HCT116 (cell line): Measurements from ENCODE around the gene GPR26. TPM values are rescaled to one million over a fixed set of nuclear protein-coding genes. Genes with fewer than 3 reads are reported as not detected.

Source experiments
- ATAC-seq: fragments of 200-7000 bp; cut with Tn5 transposase; 2 replicates; pipeline ENCODE4 v1.9.1; 2020; ENCODE audit warnings: mild to moderate bottlenecking, moderate library complexity
- BruUV-seq: library from RNA; stranded (reverse); fragments of 400-500 nt; replicated peaks from 2 replicates; lab custom pipeline; 2021; lab: Mats Ljungman, UMichigan
- CTCF ChIA-PET: fragments of 300-600 bp; sonication (Branson Sonifier 250); formaldehyde crosslinking; loops from one replicate; lab custom pipeline; 2021; ENCODE audit warnings: antibody characterized with exemption; lab: Charles Lee
- POLR2A ChIA-PET: fragments of 300-600, 350-600 bp; sonication (Branson Sonifier 250); formaldehyde crosslinking; loops from one replicate; lab custom pipeline; 2021; ENCODE audit warnings: antibody characterized with exemption; lab: Charles Lee
- RAD21 ChIA-PET, 2 experiments: fragments of 300-600 bp; sonication (Branson Sonifier 250); formaldehyde crosslinking; loops; one replicate each; lab custom pipeline; 2023; ENCODE audit warnings: low total read pairs in 2 of 2; ENCODE audit not compliant: uncharacterized antibody in 2 of 2, unreplicated experiment in 2 of 2, low non-redundant PET in 1 of 2; lab: Charles Lee
- DNase-seq: peaks from one replicate; pipeline ENCODE4 v3.0.0-alpha.2; 2010; ENCODE audit warnings: low read depth, low spot score
- H2AFZ ChIP-seq: fragments of 200-600 bp; shearing (Covaris generic), sonication (generic); 2 replicates; pipeline ENCODE4 v1.6.1; 2017; ENCODE audit warnings: low read depth, mixed run types, mixed read lengths, antibody characterized with exemption, low read length; ENCODE audit not compliant: poor library complexity, severe bottlenecking
- H3K27ac ChIP-seq: 2 replicates; pipeline ENCODE4 v1.5.1; 2012; ENCODE audit warnings: low read depth, low read length
- H3K27me3 ChIP-seq: fragments of 200-600 bp; sonication (generic); 2 replicates; pipeline ENCODE4 v1.6.1; 2016; ENCODE audit warnings: mixed run types, low read length, mixed read lengths; ENCODE audit not compliant: insufficient read depth
- H3K36me3 ChIP-seq, 2 experiments: fragments of 200-500 bp in 1 of 2; fragments of 200-600 bp in 1 of 2; sonication (Bioruptor generic) in 1 of 2; sonication (generic) in 1 of 2; 2 replicates each; pipeline versions ENCODE4 v1.5.1 to v1.6.1; 2014 to 2016; ENCODE audit warnings: low read length in 2 of 2, inconsistent platforms in 1 of 2, mixed read lengths in 1 of 2, mixed run types in 1 of 2; ENCODE audit not compliant: insufficient read depth in 2 of 2, control insufficient read depth in 1 of 2
- H3K4me1 ChIP-seq, 2 experiments: fragments of 200-600 bp in 1 of 2; sonication (generic) in 1 of 2; 2 replicates each; pipeline versions ENCODE4 v1.5.1 to v1.6.1; 2012 to 2017; ENCODE audit warnings: low read length in 2 of 2, inconsistent platforms in 1 of 2, mild to moderate bottlenecking in 1 of 2, mixed read lengths in 1 of 2, mixed run types in 1 of 2, moderate library complexity in 1 of 2; ENCODE audit not compliant: insufficient read depth in 2 of 2, control insufficient read depth in 1 of 2
- H3K4me2 ChIP-seq: fragments of 200-600 bp; sonication (generic); 2 replicates; pipeline ENCODE4 v1.6.1; 2017; ENCODE audit warnings: mixed run types, low read length, mixed read lengths
- H3K4me3 ChIP-seq, 2 experiments: fragments of 200-600 bp in 1 of 2; sonication (generic) in 1 of 2; replicated peaks in 1 of 2; 2 replicates each; pipeline ENCODE4 v1.5.1; 2011 to 2016; ENCODE audit warnings: low read length in 2 of 2, control low read depth in 1 of 2, low read depth in 1 of 2, mild to moderate bottlenecking in 1 of 2, mixed read lengths in 1 of 2, mixed run types in 1 of 2
- H3K79me2 ChIP-seq: fragments of 200-600 bp; sonication (generic); 2 replicates; pipeline ENCODE4 v1.6.1; 2017; ENCODE audit warnings: mild to moderate bottlenecking, mixed run types, low read length, moderate library complexity, mixed read lengths; ENCODE audit not compliant: insufficient read depth
- H3K9ac ChIP-seq: fragments of 200-600 bp; sonication (generic); 2 replicates; pipeline ENCODE4 v1.6.1; 2016; ENCODE audit warnings: low read length, mixed read lengths
- H3K9me2 ChIP-seq: fragments of 200-600 bp; sonication (generic), shearing (Covaris generic); 2 replicates; pipeline ENCODE4 v1.6.1; 2017; ENCODE audit warnings: mixed run types, mild to moderate bottlenecking, moderate library complexity; ENCODE audit not compliant: insufficient read depth
- H3K9me3 ChIP-seq, 2 experiments: fragments of 200-500 bp in 1 of 2; fragments of 200-600 bp in 1 of 2; sonication (Bioruptor generic) in 1 of 2; sonication (generic) in 1 of 2; 2 replicates each; pipeline ENCODE4 v1.6.1; 2014 to 2017; ENCODE audit warnings: low read length in 2 of 2, mixed read lengths in 2 of 2, inconsistent platforms in 1 of 2, low read depth in 1 of 2, mild to moderate bottlenecking in 1 of 2, mixed run types in 1 of 2, moderate library complexity in 1 of 2; ENCODE audit not compliant: control insufficient read depth in 1 of 2, insufficient read depth in 1 of 2
- H4K20me1 ChIP-seq: fragments of 200-600 bp; sonication (generic), shearing (Covaris generic); 2 replicates; pipeline ENCODE4 v1.6.1; 2017; ENCODE audit warnings: mixed run types, mild to moderate bottlenecking, moderate library complexity; ENCODE audit not compliant: insufficient read depth
- ATF3 ChIP-seq: IDR thresholded peaks from 2 replicates; pipeline ENCODE4 v1.6.1; 2012
- CBX3 ChIP-seq: IDR thresholded peaks from 2 replicates; pipeline ENCODE4 v1.6.1; 2012; ENCODE audit warnings: low read depth
- CEBPB ChIP-seq: IDR thresholded peaks from 2 replicates; pipeline ENCODE4 v1.6.1; 2012; ENCODE audit warnings: low read depth
- EGR1 ChIP-seq: IDR thresholded peaks from 2 replicates; pipeline ENCODE4 v1.6.1; 2012; ENCODE audit warnings: low read depth
- ELF1 ChIP-seq: IDR thresholded peaks from 2 replicates; pipeline ENCODE4 v1.6.1; 2012; ENCODE audit warnings: low read depth, borderline replicate concordance
- EZH2 ChIP-seq: fragments of 200-600 bp; sonication (generic); IDR thresholded peaks from 2 replicates; pipeline ENCODE4 v1.6.1; 2017; ENCODE audit warnings: antibody characterized with exemption, mixed run types
- FOSL1 ChIP-seq: IDR thresholded peaks from 2 replicates; pipeline ENCODE4 v1.6.1; 2012; ENCODE audit warnings: low read depth
- MAX ChIP-seq: IDR thresholded peaks from 2 replicates; pipeline ENCODE4 v1.6.1; 2012
- POLR2A ChIP-seq: IDR thresholded peaks from 2 replicates; pipeline ENCODE4 v1.7.0; 2011; ENCODE audit warnings: borderline replicate concordance; ENCODE audit not compliant: insufficient read depth, insufficient read length; ENCODE audit errors: extremely low read depth
- POLR2AphosphoS5 ChIP-seq: IDR thresholded peaks from 2 replicates; pipeline ENCODE4 v1.6.1; 2011; ENCODE audit warnings: mild to moderate bottlenecking, low read depth, low read length, moderate library complexity
- RAD21 ChIP-seq: IDR thresholded peaks from 2 replicates; pipeline ENCODE4 v1.6.1; 2012; ENCODE audit warnings: low read depth, mild to moderate bottlenecking
- SIN3A ChIP-seq: IDR thresholded peaks from 2 replicates; pipeline ENCODE4 v1.6.1; 2012; ENCODE audit warnings: low read depth
- SP1 ChIP-seq: IDR thresholded peaks from 2 replicates; pipeline ENCODE4 v1.6.1; 2012; ENCODE audit warnings: low read depth
- YY1 ChIP-seq: IDR thresholded peaks from 2 replicates; pipeline ENCODE4 v1.6.1; 2011; ENCODE audit warnings: low read length, low read depth, moderate library complexity, mild to moderate bottlenecking; ENCODE audit not compliant: insufficient replicate concordance; ENCODE audit errors: extremely low read depth
- ZBTB33 ChIP-seq: IDR thresholded peaks from 2 replicates; pipeline ENCODE4 v1.6.1; 2011; ENCODE audit warnings: mild to moderate bottlenecking, low read length, moderate library complexity; ENCODE audit not compliant: insufficient replicate concordance; ENCODE audit errors: extremely low read depth
- ZFX ChIP-seq: fragments of 450-650 bp; IDR thresholded peaks from 2 replicates; pipeline ENCODE4 v1.6.1; 2017
- intact Hi-C: fragments of 100-400 bp; cut with micrococcal nuclease; formaldehyde crosslinking; loops from 2 replicates; pipeline ENCODE4 v1.10.0; 2022
- total RNA-seq: library from RNA; stranded (reverse); gene quantifications from one replicate; pipeline ENCODE4 v1.2.1, GENCODE V29; 2021; ENCODE audit not compliant: unreplicated experiment

Gene GPR26
- total RNA-seq, 1 experiment from 2014 or later: not detected

- DNase-seq (no peak), ATAC-seq (no peak)
- ChIA-PET POLR2A (no interaction called here), CTCF (no interaction called here), RAD21 (no interaction called here)
- intact Hi-C loops: no loop called here
- H3K9me3 ChIP-seq: no peaks in the 10 kb centered on the region
- no peak overlapping the region for H3K4me2 ChIP-seq
- no peaks in the 10 kb centered on the region for H3K9me2 ChIP-seq
- no peaks in the 10 kb centered on the region for H3K79me2 ChIP-seq
- no peak overlapping the region for H2AFZ ChIP-seq
- H3K27me3 ChIP-seq: peaks cover 77% of the 10 kb centered on the region
- no peaks in the 10 kb centered on the region for H3K4me1 ChIP-seq
- no peak for TF ChIP-seq ZFX
- no peak for TF ChIP-seq ATF3
- TF ChIP-seq, all 23 proteins: peak for 0
- BruUV-seq: no TSS peak
- Histone ChIP-seq H3K36me3 (no peaks in the 10 kb centered on the region), H3K27ac (no peak overlapping the region), H4K20me1 (no peaks in the 10 kb centered on the region), H3K4me3 (no peak overlapping the region), H3K9ac (no peak overlapping the region)
These were observed 23.7 kb downstream of the GPR26 start for GRCh38 chr10:123689880-123690279.

- peaks cover 64% of the 10 kb centered on the region for H3K27me3 ChIP-seq
- POLR2A ChIA-PET: no interaction called here
- no peak overlapping the region for H3K27ac ChIP-seq
- no peak overlapping the region for H2AFZ ChIP-seq
- no peak for DNase-seq
- H3K9me2 ChIP-seq: no peaks in the 10 kb centered on the region
- no TSS peak for BruUV-seq
- no peaks in the 10 kb centered on the region for H3K9me3 ChIP-seq
- no peak overlapping the region for H3K9ac ChIP-seq
- no peaks in the 10 kb centered on the region for H3K4me1 ChIP-seq
- H3K79me2 ChIP-seq: no peaks in the 10 kb centered on the region
- no peak overlapping the region for H3K4me3 ChIP-seq
- CTCF ChIA-PET: no interaction called here
- RAD21 ChIA-PET: interaction anchor here in 1 of 2 experiments (0.5 kb wide), 1 partner anchor 677 kb away, joined by 7 read pairs; no protein-coding TSS in a partner anchor
- intact Hi-C loops: no loop called here
- no peak overlapping the region for H3K4me2 ChIP-seq
- H4K20me1 ChIP-seq: no peaks in the 10 kb centered on the region
- H3K36me3 ChIP-seq: no peaks in the 10 kb centered on the region
- ATAC-seq: peak; percentile 58; the same call in 1 of the 2 replicates
- TF ChIP-seq FOSL1 (no peak), EGR1 (no peak), ZBTB33 (no peak), CBX3 (no peak), RAD21 (no peak), ELF1 (no peak), EZH2 (no peak), POLR2A (no peak), YY1 (no peak), CEBPB (no peak), SIN3A (no peak), MAX (no peak), SP1 (no peak), POLR2AphosphoS5 (no peak)
These were observed 37.1 kb downstream of the GPR26 start for GRCh38 chr10:123703195-123703790.
